Measurements from ENCODE around the gene HOXA13.

GRCh38 chr7:27209933-27210440, 10.1 kb upstream of the HOXA13 start:
- TF ChIP-seq, protein P1, sequence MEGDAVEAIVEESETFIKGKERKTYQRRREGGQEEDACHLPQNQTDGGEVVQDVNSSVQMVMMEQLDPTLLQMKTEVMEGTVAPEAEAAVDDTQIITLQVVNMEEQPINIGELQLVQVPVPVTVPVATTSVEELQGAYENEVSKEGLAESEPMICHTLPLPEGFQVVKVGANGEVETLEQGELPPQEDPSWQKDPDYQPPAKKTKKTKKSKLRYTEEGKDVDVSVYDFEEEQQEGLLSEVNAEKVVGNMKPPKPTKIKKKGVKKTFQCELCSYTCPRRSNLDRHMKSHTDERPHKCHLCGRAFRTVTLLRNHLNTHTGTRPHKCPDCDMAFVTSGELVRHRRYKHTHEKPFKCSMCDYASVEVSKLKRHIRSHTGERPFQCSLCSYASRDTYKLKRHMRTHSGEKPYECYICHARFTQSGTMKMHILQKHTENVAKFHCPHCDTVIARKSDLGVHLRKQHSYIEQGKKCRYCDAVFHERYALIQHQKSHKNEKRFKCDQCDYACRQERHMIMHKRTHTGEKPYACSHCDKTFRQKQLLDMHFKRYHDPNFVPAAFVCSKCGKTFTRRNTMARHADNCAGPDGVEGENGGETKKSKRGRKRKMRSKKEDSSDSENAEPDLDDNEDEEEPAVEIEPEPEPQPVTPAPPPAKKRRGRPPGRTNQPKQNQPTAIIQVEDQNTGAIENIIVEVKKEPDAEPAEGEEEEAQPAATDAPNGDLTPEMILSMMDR (IDR thresholded peaks at IDR 0.05; ENCODE audit: low read depth, low read length, missing input control): no peak
- no peak for TF ChIP-seq MAX (IDR thresholded peaks at IDR 0.05)
- no peak for TF ChIP-seq RXRA (IDR thresholded peaks at IDR 0.05)
- TF ChIP-seq EGR1 (IDR thresholded peaks at IDR 0.05; ENCODE audit: low read depth in 2 of 2): no peak
- no peak for TF ChIP-seq TAF1 (conservative IDR thresholded peaks at IDR 0.05)
- TF ChIP-seq YY1 (IDR thresholded peaks at IDR 0.05): no peak
- TF ChIP-seq GABPA (IDR thresholded peaks at IDR 0.05 in 1 of 2, conservative IDR thresholded peaks at IDR 0.05 in 1 of 2): no peak
- TF ChIP-seq SP1 (IDR thresholded peaks at IDR 0.05): no peak
- no peak for TF ChIP-seq REST (IDR thresholded peaks at IDR 0.05)
- TF ChIP-seq RAD21 (IDR thresholded peaks at IDR 0.05): no peak
- TF ChIP-seq NR2F2 (IDR thresholded peaks at IDR 0.05): no peak
- TF ChIP-seq FOXA1 (IDR thresholded peaks at IDR 0.05): no peak
- no peak for TF ChIP-seq JUND (IDR thresholded peaks at IDR 0.05)

Data from liver (tissue), 3 donors.